Endometrium (tissue), 2 donors: Measurements from ENCODE around the gene CNIH2.
"Not testable (repeated sequence)": the region's sequence is repeated elsewhere in the genome, so short reads cannot be mapped to it uniquely, and the experiment has no call there.

Experiments
- FAIRE-seq: peaks from 2 replicates; lab custom pipeline; 2012; peaks lifted over from hg19 to GRCh38; lab: Jason Lieb, UNC
- donor health status: control.
- donor health status: control.

The CNIH2 gene

GRCh38 chr11:66315498-66315885, 37.5 kb downstream of the CNIH2 start:
- no peak for FAIRE-seq

- FAIRE-seq: no peak
Measured at GRCh38 chr11:66315921-66316811, 38.2 kb downstream of the CNIH2 start.

DNA sequence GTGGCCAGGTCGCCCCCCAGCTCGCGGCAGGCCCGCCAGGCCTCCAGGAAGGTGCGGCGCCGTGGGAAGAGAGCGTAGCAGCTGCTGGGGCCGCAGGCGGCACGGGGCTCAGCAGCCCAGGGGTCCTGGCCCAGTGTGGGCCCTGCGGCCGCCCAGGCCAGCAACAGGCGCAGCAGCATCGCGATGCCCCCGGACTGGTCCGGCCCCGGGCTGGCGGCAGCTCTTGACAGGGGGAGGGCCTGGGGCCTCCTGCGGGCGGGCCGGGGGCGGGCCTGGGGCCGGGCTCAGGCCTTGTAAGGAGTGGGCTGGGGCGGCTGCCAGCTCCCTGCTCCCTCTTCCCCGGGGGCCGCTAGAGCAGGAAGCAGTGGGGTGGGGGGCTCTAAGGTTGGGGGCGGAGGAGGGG, 38.9 kb downstream of the CNIH2 start, which contains the start of gene CD248:
Gene CD248, minus strand, starts transcription at position 196 of the 403 bp plus-strand sequence. Its CDS starts 17 bp downstream, at position 179.
- FAIRE-seq: no peak

DNA sequence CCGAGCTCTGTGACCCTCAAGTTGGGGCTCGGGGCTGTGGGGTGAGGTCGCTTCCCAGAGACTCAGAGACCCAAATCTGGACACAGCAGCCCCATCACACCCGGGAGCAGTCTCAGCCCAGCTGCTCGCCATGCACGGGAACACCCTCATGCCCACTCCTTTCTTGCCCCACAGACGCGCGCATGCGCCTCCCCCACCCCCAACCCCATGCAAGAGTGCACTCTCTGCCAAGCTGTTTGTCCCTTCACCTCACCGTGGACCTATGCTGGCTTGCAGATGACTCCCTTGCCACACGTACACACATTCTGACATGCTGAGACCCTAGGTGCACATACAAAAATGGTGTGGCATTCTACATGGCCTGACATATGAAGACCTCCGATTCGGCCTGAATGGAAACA, 39.3 kb downstream of the CNIH2 start:
- no peak for FAIRE-seq

- no peak for FAIRE-seq
Measured at GRCh38 chr11:66317723-66318599, 40.0 kb downstream of the CNIH2 start.

GRCh38 chr11:66318600-66318970, 40.6 kb downstream of the CNIH2 start:
- FAIRE-seq: no peak

GRCh38 chr11:66320289-66320688, 42.3 kb downstream of the CNIH2 start:
- FAIRE-seq: not testable (repeated sequence)

DNA sequence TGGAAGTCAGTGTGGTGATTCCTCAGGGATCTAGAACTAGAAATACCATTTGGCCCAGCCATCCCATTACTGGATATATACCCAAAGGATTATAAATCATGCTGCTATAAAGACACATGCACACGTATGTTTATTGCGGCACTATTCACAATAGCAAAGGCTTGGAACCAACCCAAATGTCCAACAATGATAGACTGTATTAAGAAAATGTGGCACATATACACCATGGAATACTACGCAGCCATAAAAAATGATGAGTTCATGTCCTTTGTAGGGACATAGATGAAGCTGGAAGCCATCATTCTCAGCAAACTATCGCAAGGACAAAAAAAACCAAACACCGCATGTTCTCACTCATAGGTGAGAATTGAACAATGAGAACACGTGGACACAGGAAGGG, 42.8 kb downstream of the CNIH2 start:
- FAIRE-seq: not testable (repeated sequence)

DNA sequence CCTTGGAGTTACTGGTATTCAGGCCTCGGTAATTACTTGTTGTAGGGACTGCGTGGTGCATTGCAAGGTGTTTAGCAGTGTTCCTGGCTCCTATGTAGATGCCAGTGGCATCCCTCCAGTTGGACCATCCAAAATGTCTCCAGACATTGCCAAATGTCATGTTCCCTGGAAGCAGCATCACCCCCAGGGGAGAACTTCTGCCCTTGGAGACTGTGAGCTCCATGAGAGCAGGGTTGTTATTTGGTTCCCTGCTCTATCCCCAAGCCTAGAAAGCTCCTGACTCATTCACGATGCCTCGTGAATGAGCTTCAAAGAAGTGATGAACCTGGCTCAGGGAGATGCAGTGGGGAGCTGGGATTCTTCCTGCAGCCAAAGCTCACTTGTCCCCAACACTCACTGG, 43.6 kb downstream of the CNIH2 start:
- no peak for FAIRE-seq

DNA sequence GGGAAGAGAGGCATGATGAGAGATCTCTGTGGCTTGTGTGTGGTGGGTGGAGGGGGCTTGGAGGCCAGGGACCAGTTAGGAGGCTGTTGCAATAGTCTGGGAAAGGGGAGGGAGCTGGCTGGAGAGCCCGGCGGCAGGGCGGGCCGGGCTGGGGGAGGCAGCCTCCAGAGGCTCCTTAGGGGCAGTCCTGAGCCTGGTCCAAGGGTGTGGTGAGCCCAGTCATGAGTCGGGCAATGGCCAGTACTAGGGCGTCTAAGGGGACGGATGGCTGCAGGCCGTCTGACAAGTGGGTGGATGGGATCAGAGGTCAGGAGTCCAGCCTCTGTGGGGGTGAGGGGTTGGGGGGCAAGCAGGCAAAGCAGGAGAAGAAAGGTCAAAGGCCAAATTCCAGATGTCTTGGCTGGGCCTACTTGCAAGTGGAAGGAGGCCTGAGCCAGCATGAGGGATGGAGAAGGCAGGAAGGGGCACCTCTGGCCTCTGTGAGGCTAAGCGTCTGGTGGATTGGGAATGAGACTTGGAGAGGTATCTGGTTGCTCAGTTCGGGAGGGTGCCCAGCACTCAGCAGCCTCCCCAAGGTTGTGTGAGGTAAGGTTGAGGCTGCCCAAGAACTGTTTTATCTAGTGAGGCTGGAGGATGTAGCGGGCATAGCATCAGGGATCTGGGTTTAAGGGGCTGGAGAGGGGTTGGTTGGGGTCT, 44.9 kb downstream of the CNIH2 start:
- FAIRE-seq: no peak

DNA sequence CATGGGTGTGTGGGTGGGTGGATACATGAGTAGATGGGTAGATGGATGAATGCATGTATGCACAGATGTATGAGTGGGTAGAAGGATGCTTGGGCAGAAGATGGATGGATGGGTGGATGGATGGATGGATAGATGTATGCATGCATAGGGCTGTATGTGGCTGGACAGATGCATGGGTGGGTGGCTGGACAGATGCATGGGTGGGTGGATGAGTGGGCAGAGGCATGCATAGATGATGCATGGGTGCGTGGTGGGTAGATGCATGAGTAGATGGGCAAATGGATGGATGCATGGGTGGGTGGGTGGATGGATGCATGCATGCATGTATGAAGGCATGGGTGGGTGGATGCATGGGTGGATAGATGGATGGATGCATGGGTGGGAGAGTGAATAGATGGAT, 45.7 kb downstream of the CNIH2 start:
- no peak for FAIRE-seq

DNA sequence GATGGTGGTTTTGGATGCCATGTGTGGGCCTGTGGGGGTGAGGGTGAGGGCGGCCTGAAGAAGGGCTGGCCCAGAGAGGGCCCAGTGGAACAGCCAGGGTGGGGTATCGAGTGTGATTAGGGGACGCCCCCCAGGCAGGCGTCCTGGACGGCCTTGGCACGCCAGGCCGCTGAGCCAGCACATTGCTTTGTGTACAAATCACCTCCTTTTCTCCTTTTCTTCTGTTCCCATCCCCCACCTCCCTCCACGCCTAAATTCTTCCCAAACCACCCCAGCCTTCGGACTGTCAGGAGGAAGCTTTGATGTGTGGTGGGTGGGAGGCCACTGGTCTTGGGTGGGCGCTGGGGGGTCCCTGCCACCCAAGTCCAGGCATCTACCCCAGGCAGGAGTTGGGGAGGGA, 46.7 kb downstream of the CNIH2 start:
- no peak for FAIRE-seq

GRCh38 chr11:66325263-66325671, 47.3 kb downstream of the CNIH2 start:
- FAIRE-seq: no peak

DNA sequence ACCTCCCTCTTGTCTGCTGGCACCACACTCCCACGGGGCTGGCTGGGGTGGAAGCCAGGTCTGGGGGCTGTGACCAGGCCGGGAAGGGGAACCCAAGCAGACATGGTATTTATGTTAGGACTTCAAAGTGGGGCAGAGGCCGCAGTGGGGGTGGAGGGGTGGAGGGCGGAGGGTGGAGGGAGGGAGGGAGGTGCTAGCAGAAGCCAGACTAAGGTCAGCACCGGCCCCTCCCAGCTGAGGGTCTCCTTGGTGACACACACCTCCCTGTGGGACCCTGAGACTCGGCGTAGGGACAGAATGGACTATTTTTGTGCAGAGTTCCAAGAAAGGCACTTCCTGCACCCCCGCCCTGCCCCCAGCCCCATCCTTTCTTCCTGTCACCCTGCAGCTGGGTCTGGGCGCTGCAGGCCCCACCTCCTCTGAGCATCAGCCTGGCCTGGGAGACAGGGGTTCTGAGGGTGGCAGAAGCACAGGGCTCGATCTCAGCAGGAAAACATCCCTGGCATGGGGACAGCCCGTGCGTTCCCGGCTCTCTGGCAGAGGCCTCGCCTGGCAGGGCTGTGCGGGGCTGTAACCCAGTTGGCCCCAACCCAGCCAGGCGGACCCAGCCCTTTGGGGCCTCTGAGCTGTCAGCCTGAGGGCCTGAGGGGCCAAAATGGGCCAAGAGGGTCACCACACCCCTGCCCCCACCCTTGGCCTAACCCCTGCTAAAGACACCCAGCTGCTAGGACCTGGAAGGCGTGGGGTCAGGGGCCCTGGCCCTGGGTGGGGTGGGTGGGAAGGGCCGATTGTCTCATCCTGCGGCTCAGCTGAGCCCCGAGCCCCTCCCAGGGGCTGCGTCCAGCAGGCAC, 48.5 kb downstream of the CNIH2 start:
- FAIRE-seq: no peak

GRCh38 chr11:66327171-66328030, 49.4 kb downstream of the CNIH2 start:
- FAIRE-seq: no peak

GRCh38 chr11:66328031-66328301, 50.0 kb downstream of the CNIH2 start:
- FAIRE-seq: no peak

- no peak for FAIRE-seq
Measured at GRCh38 chr11:66328302-66329144, 50.5 kb downstream of the CNIH2 start.

DNA sequence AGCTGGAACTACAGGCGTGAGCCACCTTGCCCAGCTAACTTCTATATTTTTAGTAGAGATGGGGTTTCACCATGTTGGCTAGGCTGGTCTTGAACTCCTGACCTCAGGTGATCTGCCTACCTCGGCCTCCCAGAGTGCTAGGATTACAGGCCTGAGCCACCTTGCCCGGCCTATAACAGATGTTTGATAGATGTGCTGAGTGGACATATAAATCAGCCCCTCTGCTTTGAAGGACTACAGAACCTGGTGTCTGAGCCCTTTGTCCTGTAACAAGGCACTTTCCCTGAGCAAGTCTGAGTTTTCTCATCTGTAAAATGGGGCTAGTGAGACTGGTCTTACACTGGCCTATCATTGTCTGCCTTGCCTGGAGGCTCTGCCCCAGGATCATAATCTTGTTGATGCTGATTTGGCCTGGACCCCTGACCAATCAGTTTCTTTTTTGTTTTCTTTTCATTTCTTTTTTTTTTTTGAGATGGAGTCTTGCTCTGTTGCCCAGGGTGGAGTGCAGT, 51.2 kb downstream of the CNIH2 start:
- FAIRE-seq: no peak

GRCh38 chr11:66330931-66331330, 53.0 kb downstream of the CNIH2 start:
- FAIRE-seq: no peak
